Measurements from ENCODE around the gene CECR2.

Gene CECR2

GRCh38 chr22:17570851-17571631 lies 201.8 kb downstream of the CECR2 start:
- TF ChIP-seq, protein P1, sequence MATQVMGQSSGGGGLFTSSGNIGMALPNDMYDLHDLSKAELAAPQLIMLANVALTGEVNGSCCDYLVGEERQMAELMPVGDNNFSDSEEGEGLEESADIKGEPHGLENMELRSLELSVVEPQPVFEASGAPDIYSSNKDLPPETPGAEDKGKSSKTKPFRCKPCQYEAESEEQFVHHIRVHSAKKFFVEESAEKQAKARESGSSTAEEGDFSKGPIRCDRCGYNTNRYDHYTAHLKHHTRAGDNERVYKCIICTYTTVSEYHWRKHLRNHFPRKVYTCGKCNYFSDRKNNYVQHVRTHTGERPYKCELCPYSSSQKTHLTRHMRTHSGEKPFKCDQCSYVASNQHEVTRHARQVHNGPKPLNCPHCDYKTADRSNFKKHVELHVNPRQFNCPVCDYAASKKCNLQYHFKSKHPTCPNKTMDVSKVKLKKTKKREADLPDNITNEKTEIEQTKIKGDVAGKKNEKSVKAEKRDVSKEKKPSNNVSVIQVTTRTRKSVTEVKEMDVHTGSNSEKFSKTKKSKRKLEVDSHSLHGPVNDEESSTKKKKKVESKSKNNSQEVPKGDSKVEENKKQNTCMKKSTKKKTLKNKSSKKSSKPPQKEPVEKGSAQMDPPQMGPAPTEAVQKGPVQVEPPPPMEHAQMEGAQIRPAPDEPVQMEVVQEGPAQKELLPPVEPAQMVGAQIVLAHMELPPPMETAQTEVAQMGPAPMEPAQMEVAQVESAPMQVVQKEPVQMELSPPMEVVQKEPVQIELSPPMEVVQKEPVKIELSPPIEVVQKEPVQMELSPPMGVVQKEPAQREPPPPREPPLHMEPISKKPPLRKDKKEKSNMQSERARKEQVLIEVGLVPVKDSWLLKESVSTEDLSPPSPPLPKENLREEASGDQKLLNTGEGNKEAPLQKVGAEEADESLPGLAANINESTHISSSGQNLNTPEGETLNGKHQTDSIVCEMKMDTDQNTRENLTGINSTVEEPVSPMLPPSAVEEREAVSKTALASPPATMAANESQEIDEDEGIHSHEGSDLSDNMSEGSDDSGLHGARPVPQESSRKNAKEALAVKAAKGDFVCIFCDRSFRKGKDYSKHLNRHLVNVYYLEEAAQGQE (IDR thresholded peaks at IDR 0.05; ENCODE audit: insufficient read depth in 1 of 2, low read depth in 2 of 2, low read length in 2 of 2) = no peak
- TF ChIP-seq TAF1 (IDR thresholded peaks at IDR 0.05; ENCODE audit: borderline replicate concordance, insufficient read depth, low read length) (no peak), SIN3A (IDR thresholded peaks at IDR 0.05; ENCODE audit: borderline replicate concordance, insufficient read depth, low read length) (no peak), POLR2AphosphoS5 (IDR thresholded peaks at IDR 0.05; ENCODE audit: low read depth, low read length) (no peak), FOXP2 (optimal IDR thresholded peaks at IDR 0.05; ENCODE audit: borderline replicate concordance, extremely low read depth, extremely low read length, insufficient read depth) (no peak)

- no peak for TF ChIP-seq TAF1 (IDR thresholded peaks at IDR 0.05; ENCODE audit: borderline replicate concordance, insufficient read depth, low read length)
- TF ChIP-seq FOXP2 (optimal IDR thresholded peaks at IDR 0.05; ENCODE audit: borderline replicate concordance, extremely low read depth, extremely low read length, insufficient read depth) = no peak
- TF ChIP-seq POLR2AphosphoS5 (IDR thresholded peaks at IDR 0.05; ENCODE audit: low read depth, low read length) = no peak
- TF ChIP-seq, protein P1 (IDR thresholded peaks at IDR 0.05; ENCODE audit: insufficient read depth in 1 of 2, low read depth in 2 of 2, low read length in 2 of 2) = no peak
- TF ChIP-seq SIN3A (IDR thresholded peaks at IDR 0.05; ENCODE audit: borderline replicate concordance, insufficient read depth, low read length) = no peak
Observed at GRCh38 chr22:17575151-17575550, 205.9 kb downstream of the CECR2 start.

- TF ChIP-seq, protein P1 (IDR thresholded peaks at IDR 0.05; ENCODE audit: insufficient read depth in 1 of 2, low read depth in 2 of 2, low read length in 2 of 2) = no peak
- no peak for TF ChIP-seq SIN3A (IDR thresholded peaks at IDR 0.05; ENCODE audit: borderline replicate concordance, insufficient read depth, low read length)
- no peak for TF ChIP-seq TAF1 (IDR thresholded peaks at IDR 0.05; ENCODE audit: borderline replicate concordance, insufficient read depth, low read length)
- TF ChIP-seq POLR2AphosphoS5 (IDR thresholded peaks at IDR 0.05; ENCODE audit: low read depth, low read length) = no peak
Observed at GRCh38 chr22:17575681-17576080, 206.4 kb downstream of the CECR2 start.

GRCh38 chr22:17576470-17576869 lies 207.2 kb downstream of the CECR2 start:
- TF ChIP-seq POLR2AphosphoS5 (IDR thresholded peaks at IDR 0.05; ENCODE audit: low read depth, low read length) (no peak), SIN3A (IDR thresholded peaks at IDR 0.05; ENCODE audit: borderline replicate concordance, insufficient read depth, low read length) (no peak), FOXP2 (optimal IDR thresholded peaks at IDR 0.05; ENCODE audit: borderline replicate concordance, extremely low read depth, extremely low read length, insufficient read depth) (no peak), TAF1 (IDR thresholded peaks at IDR 0.05; ENCODE audit: borderline replicate concordance, insufficient read depth, low read length) (no peak)
- TF ChIP-seq, protein P1 (IDR thresholded peaks at IDR 0.05; ENCODE audit: insufficient read depth in 1 of 2, low read depth in 2 of 2, low read length in 2 of 2) = no peak

All from PFSK-1 (cell line).